BJ (cell line): ENCODE results near the gene MYOF. TPM values are rescaled to one million over a fixed set of nuclear protein-coding genes. Genes with fewer than 3 reads are reported as not detected.
"Not testable (repeated sequence)": the region's sequence is repeated elsewhere in the genome, so short reads cannot be mapped to it uniquely, and the experiment has no call there.

Experiments used
- CTCF ChIA-PET: fragments of 350-600 bp; formaldehyde crosslinking; extraction: SDS; loops from one replicate; lab custom pipeline; 2021; ENCODE audit warnings: antibody characterized with exemption, inconsistent platforms; lab: Yijun Ruan, JAX
- POLR2A ChIA-PET: fragments of 300-600 bp; sonication (Branson Sonifier 250); formaldehyde crosslinking; extraction: SDS; loops from one replicate; lab custom pipeline; 2021; ENCODE audit warnings: antibody characterized with exemption; lab: Charles Lee
- DNase-seq: peaks from one replicate; pipeline ENCODE4 v3.0.0-alpha.2; 2011; ENCODE audit warnings: low read depth
- H3K27me3 ChIP-seq: 2 replicates; pipeline ENCODE4 v1.6.0; 2011; ENCODE audit warnings: low read length; ENCODE audit not compliant: control insufficient read depth, insufficient read depth
- H3K36me3 ChIP-seq: 2 replicates; pipeline ENCODE4 v1.5.1; 2011; ENCODE audit warnings: low read length; ENCODE audit not compliant: control insufficient read depth, insufficient read depth
- H3K4me3 ChIP-seq: 2 replicates; pipeline ENCODE4 v1.5.1; 2011; ENCODE audit warnings: low read depth, mild to moderate bottlenecking, control low read depth, low read length
- CTCF ChIP-seq: IDR thresholded peaks from 2 replicates; pipeline ENCODE4 v1.5.1; 2011; ENCODE audit warnings: low read depth, mild to moderate bottlenecking, control low read depth, inconsistent platforms, low read length, moderate library complexity; ENCODE audit not compliant: insufficient read depth
- polyA plus RNA-seq: library from polyadenylated mRNA; depleted of rRNA; stranded (reverse); fragments of >200 nt; gene quantifications from 2 replicates; pipeline ENCODE4 v1.2.3, GENCODE V29; 2011

Gene MYOF
- polyA plus RNA-seq, 1 experiment: 355 TPM

GRCh38 chr10:93420091-93420490, 62.0 kb downstream of the MYOF start:
- Histone ChIP-seq H3K4me3 (no peak overlapping the region), H3K27me3 (no peaks in the 10 kb centered on the region), H3K36me3 (peaks cover 14% of the 10 kb centered on the region)
- ChIA-PET CTCF (interaction anchor here (1.1 to 2.1 kb wide), 4 partner anchors 9 to 62 kb away, joined by 3 to 7 read pairs (median 4); partner anchors contain the start of gene MYOF), POLR2A (interaction anchor here (0.6 kb wide), 1 partner anchor 376 kb away, joined by 3 read pairs; no protein-coding TSS in a partner anchor)
- TF ChIP-seq CTCF: no peak
- peak; percentile 65 for DNase-seq

GRCh38 chr10:93419016-93419415, 63.1 kb downstream of the MYOF start:
- CTCF ChIA-PET: interaction anchor here (1.6 to 2.1 kb wide), 3 partner anchors 8 to 63 kb away, joined by 5 to 8 read pairs (median 7); partner anchors contain the start of gene MYOF
- H3K27me3 ChIP-seq, DNase-seq, H3K36me3 ChIP-seq, POLR2A ChIA-PET, H3K4me3 ChIP-seq: not testable (repeated sequence)

GRCh38 chr10:93417921-93418320, 64.2 kb downstream of the MYOF start:
- Histone ChIP-seq H3K4me3 (no peak overlapping the region), H3K36me3 (peaks cover 7% of the 10 kb centered on the region; the same call in 1 of the 2 replicates), H3K27me3 (no peaks in the 10 kb centered on the region)
- POLR2A ChIA-PET: no interaction called here
- CTCF ChIA-PET: interaction anchor here (0.6 to 1.7 kb wide), 3 partner anchors 13 to 61 kb away, joined by 3 to 8 read pairs (median 3); no protein-coding TSS in a partner anchor
- TF ChIP-seq CTCF: no peak
- no peak for DNase-seq

- ChIA-PET POLR2A (no interaction called here), CTCF (interaction anchor here (1.1 to 1.7 kb wide), 3 partner anchors 12 to 65 kb away, joined by 3 to 8 read pairs (median 4); partner anchors contain the start of gene MYOF)
- no peak for TF ChIP-seq CTCF
- no peak for DNase-seq
- Histone ChIP-seq H3K36me3 (peaks cover 10% of the 10 kb centered on the region; the same call in 1 of the 2 replicates), H3K27me3 (no peaks in the 10 kb centered on the region), H3K4me3 (no peak overlapping the region)
Observed at GRCh38 chr10:93417266-93417665, 64.9 kb downstream of the MYOF start.

GRCh38 chr10:93416824-93417223, 65.3 kb downstream of the MYOF start:
- no peak overlapping the region for H3K4me3 ChIP-seq
- DNase-seq: no peak
- no peaks in the 10 kb centered on the region for H3K27me3 ChIP-seq
- ChIA-PET POLR2A (no interaction called here), CTCF (interaction anchor here (1.1 to 1.2 kb wide), 2 partner anchors 12 to 66 kb away, joined by 3 to 4 read pairs; partner anchors contain the start of gene MYOF)
- H3K36me3 ChIP-seq: peaks cover 10% of the 10 kb centered on the region; the same call in 1 of the 2 replicates
- TF ChIP-seq CTCF: no peak

GRCh38 chr10:93415693-93416092, 66.4 kb downstream of the MYOF start:
- ChIA-PET CTCF (interaction anchor here (0.8 to 1.3 kb wide), 2 partner anchors 45 to 50 kb away, joined by 3 read pairs; no protein-coding TSS in a partner anchor), POLR2A (no interaction called here)
- TF ChIP-seq CTCF: 0 out of 2 replicates have a peak, but pooled peaks have one; percentile 10
- Histone ChIP-seq H3K27me3 (no peaks in the 10 kb centered on the region), H3K4me3 (no peak overlapping the region), H3K36me3 (peaks cover 11% of the 10 kb centered on the region)
- no peak for DNase-seq
